ENCODE measurements around the gene CD79A.
A peak's percentile ranks its signal among the peaks of the same experiment; 100 is the strongest.
"Not testable (repeated sequence)": the region's sequence is repeated elsewhere in the genome, so short reads cannot be mapped to it uniquely, and the experiment has no call there.

The CD79A gene

DNA sequence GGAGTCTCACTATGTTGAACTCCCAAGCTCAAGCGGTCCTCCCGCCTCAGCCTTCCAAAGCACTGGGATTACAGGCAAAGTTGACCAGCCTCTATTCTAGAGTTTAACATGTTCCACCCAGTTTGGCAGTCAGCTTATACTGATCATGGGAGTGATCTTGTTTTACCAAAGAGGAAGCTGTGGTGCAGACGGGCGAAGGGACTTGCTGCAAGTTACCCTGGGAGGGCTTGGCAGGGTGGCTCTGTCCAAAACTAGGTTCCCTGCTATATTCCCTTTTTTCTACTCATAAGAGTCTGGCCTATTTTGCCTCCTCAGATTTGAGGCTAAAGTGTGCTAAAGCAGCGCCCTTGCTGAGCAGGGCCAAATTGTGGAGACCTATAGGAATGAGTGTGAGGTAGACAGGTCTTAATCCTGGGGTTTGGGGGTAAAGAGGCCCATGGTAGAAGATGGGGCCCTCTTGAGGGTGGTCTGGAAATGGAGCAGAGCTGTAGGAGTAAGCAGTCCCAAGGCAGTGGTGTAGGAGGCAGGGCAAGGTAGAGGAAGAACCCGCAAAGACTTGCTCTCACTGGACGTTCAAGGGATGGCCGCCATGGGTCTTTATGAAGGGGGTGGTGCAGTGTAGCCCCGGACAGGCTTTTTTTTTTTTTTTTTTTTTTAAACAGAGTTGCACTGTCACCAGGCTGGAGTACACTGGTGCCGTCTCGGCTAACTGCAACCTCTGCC lies 13.7 kb upstream of the CD79A start:
- DNase-seq, result no peak

- no peak for DNase-seq
Observed at GRCh38 chr19:41864374-41864773, 12.7 kb upstream of the CD79A start.

GRCh38 chr19:41866284-41866683 lies 10.8 kb upstream of the CD79A start:
- DNase-seq, result no peak

DNA sequence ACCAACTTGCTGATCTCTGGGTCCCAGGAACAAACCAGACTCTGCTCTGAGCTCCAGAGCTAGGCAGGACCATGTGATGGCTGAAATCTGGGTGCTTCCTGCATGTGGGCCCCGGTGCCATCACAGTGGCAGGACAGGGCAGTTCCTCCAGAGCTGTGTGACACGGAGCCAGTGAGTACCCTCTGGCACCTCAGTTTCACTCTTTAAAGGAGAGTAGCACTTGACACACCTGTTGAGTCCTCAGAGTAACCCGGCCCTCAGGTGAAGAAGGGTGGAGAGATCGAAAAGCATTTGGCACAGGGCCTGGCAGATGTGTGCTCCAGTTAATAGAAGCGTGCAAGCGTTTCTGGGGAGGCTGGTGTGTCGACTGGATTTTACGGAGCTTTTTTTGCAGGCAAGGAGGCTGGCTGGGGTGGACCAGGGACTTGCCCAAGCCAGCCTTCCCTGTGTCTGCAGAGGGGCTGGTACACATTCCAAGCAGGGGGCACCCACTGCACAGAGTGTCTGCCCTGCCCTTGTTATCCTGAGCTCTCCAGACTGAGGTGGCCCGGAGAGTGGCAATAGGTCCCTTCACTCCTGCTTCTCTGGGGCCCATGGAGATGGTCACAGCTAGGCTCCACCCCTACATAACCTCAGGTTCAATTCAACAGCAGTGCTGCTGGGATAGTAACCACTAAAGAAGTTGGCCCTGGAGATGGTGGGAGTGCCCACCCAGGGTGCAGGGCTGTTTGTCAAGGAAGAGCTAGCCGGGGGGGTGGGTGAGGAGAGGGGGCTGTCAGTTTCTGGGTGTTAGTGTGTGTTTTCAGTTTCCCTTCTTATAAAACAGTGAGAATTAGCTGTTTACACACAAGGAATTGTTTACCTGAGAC lies 8.7 kb upstream of the CD79A start:
- no peak for DNase-seq

DNA sequence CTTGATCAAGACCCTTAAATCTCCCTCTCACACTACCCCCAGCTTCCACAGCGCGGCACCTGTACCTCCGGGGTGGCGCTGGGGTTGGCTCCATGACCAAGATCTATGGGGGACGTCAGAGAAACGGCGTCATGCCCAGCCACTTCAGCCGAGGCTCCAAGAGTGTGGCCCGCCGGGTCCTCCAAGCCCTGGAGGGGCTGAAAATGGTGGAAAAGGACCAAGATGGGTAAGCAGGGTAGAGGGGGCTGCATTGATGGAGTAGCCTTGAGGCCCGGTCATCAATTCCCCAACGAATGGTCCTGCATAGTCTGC lies 8.1 kb upstream of the CD79A start:
- DNase-seq, result no peak

DNA sequence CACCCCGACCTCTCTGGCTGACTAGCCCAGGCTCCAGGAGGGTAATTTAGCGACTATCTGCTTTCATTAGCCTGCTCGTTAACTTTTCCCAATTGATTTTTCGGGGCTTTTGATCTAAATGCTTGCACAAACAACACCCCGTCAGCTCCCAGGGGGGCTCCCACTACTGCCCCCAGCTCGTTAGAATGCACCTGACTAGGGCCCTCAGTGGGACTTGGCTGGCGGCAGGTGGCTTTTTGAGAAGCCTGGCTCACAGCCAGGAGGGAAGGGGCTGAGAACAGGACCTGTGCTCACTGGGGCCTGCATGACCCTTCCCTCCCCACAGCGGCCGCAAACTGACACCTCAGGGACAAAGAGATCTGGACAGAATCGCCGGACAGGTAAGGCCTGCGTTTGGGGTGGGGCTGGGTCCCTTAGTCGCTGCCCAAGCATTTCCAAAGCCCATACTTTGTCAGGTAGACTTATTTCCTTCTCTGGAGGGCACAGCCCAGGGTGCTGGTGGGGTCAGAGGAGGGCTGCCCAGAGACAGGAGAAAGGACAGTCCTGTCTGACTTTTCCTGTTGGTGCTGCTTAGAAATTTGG lies 7.6 kb upstream of the CD79A start:
- no peak for DNase-seq

GRCh38 chr19:41870401-41870873 lies 6.6 kb upstream of the CD79A start:
- no peak for DNase-seq

- DNase-seq, result no peak
Observed at GRCh38 chr19:41871573-41872383, 5.3 kb upstream of the CD79A start.

DNA sequence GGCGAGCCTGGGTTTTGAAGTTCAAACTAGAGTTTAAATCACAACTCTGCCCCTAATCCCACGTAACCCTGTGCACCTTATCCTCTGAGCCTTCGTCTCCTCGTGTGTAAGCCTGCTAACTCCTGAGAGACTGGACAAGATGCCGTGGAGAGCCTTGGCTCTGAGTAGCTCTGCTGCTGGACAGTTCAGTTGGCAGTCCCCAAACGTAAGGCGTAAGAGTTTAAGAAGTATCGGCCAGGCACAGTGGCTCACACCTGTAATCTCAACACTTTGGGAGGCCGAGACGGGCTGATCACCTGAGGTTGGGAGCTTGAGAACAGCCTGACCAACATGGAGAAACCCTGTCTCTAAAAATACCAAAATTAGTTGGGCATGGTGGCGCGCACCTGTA lies 4.7 kb upstream of the CD79A start:
- no peak for DNase-seq

- peak; percentile 45 to 82 for DNase-seq
Observed at GRCh38 chr19:41872775-41873647, 4.1 kb upstream of the CD79A start.

- DNase-seq, result not testable (repeated sequence)
Observed at GRCh38 chr19:41875973-41876372, 1.1 kb upstream of the CD79A start.

DNA sequence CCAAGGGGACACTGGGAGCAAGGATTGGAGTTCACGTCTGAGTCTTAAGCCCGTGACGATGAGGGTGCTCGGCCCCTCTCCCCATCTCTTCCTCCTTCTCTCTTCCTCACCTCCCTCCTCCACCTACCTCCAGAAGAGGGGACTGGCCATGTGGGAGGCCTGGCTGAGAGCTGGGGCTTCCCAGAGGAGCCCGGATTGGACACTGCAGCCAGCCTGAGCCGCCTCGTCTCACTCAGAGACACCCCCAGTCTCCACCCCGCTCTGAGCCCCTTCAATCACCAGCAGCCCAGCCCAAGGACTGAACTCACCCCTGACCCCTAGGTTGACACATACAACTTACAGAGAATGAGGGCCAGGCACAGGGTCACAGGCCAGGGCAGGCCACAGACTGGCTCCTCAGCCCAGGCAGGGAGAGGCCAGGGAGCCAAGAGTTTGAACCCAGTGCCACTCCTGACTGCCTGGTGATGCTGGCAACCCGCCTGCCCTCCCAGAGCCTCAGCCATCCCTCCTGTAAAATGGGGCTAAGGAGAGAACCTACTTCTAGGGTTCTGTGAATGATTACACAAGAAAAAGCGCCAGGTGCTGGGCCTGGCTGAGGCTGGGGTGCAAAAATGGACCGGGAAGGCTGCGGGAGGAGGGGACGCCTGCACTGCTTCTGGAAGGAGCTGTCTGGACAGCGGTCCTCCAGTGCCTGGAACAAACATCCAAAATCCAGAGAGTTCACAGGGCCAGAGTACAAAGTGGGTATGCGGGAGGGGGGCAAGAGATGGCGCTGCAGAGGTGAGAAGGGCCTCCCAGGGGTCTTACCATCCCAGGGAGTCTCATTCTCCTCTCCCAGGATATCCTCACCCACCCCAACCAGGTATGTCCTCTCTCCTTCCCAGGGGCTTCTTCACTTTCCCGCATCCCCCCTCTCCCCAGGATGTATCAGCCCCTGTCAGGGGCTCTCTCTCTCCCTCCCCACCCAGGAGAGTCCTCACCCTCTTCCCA lies 1.1 kb downstream of the CD79A start:
- no peak for DNase-seq

DNA sequence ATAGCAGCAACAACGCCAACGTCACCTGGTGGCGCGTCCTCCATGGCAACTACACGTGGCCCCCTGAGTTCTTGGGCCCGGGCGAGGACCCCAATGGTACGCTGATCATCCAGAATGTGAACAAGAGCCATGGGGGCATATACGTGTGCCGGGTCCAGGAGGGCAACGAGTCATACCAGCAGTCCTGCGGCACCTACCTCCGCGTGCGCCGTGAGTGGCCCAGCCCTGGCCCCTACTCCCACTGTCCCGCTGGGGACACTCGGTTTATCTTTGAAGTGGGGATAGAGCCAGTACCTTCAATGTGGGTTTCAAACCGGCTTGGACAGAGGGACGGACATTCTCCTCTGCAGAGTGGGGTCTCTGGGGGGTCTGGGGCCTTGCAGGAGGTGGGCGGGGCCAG lies 2.0 kb downstream of the CD79A start:
- DNase-seq, result no peak

DNA sequence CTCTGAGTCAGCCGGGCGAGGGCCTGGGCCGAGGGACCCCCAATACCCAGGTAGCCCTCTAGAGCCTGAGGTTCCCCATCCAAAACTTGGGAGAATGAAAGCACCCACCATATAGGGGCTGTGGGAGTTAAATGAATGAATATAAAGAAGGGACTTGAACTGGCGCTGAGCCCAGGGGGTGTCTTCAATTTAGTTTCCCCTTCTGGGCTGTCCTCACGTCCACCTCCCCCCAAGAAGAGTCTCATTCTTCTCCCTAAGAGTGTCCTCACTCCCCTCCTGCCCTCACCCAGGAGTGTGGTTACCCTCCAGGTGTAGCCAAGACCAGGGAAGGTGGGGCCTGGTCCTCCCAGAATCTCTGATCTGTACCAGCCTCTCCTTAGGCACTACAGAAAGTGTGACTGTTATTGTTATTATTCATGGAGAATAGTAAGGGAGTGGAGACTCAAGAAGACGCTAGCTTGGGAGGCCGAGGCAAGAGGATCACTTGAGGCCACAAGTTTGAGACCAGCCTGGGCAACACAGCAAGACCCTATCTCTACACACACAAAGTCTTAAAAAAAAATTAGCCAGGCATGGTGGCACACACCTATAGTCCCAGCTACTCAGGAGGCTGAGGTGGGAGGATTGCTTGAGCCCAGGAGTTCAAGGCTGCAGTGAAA lies 2.7 kb downstream of the CD79A start:
- no peak for DNase-seq

DNA sequence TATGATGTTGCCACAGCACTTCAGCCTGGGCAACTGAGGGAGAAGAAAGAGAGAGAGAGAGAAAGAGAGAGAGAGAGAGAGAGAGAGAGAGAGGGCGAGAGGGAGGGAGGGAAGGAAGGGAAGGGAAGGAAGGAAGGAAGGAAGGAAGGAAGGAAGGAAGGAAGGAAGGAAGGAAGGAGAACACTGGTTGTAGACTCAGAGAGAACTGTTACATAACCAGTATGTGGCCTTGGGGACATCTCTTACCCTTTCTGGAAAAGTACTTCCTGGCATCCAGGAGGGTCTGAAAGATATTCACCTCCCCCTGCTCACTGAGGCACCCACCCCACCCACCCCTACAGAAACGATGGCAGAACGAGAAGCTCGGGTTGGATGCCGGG lies 3.2 kb downstream of the CD79A start:
- DNase-seq, result no peak

DNA sequence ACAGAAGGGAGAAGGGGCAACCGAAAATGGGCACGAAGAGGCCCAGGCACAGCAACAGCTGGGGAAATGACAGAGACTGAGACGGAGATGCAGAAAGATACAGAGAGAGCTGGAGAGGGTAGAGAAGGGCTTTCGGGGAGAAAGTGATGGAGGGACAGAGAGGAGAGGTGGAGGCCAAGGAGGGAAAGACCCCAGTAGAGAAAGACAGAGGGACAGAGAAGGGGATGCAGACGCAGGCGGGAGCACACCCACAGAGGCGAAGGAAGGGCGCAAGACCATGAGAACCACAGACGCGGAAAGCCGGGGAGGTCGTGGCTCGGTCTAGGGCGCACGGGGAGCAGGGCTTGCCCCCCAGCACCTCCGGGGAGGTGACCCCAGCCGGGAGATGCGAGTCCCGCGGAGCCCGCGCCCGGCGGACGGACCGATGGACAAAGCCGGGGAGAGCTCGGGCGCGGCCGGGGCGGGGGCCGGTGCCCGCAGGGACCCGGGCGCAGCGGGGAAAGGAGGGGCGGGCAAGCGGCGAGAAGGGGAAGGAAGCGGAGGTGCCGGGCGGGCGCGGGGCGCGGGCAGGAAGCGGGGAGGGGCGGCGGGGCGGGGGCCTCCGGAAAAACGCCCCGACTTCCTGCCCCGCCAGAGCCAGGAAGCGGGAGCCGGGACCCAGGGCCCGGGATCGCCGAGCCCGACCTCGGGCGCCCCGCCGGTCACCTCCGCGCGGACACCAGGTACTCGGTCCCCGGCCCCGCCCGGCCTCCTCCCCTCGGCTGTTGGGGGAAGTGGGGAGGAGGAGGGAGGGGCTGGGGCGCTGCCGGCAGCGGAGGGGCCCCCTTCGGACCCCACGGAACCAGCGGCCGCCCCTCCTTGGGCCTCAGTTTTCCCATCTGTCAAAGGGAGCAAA lies 5.7 kb downstream of the CD79A start, which contains the start of gene ARHGEF1:
Gene ARHGEF1, plus strand, starts transcription at position 617 of the 895 bp plus-strand sequence. CDS start 4,899 bp downstream, outside the sequence.
- DNase-seq, result no peak

DNA sequence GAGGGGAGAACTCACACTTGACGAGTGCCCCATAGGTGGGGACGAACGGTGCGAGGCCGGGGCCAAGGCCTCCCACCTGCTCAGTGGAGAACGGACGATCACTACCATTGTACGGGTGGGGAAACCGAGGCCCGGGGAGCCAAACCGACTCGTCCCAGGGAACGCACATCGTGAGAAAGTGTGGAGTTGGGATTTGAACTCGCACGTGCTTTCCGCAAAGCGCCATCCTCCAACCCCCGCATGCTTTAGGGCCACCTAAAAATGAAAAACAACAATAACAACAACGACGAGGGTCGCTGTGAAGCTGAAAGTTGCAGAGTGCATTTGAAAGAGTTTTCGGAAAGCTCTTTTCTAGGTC lies 6.4 kb downstream of the CD79A start:
- no peak for DNase-seq

- peak; percentile 95 to 98 for DNase-seq
Observed at GRCh38 chr19:41883821-41884733, 7.0 kb downstream of the CD79A start.

Measured in NCI-H524 (cell line).